ENCODE results near the gene PDLIM1.
A peak's percentile ranks its signal among the peaks of the same experiment; 100 is the strongest.
"Not testable (repeated sequence)": the region's sequence is repeated elsewhere in the genome, so short reads cannot be mapped to it uniquely, and the experiment has no call there.

PDLIM1 gene

DNA sequence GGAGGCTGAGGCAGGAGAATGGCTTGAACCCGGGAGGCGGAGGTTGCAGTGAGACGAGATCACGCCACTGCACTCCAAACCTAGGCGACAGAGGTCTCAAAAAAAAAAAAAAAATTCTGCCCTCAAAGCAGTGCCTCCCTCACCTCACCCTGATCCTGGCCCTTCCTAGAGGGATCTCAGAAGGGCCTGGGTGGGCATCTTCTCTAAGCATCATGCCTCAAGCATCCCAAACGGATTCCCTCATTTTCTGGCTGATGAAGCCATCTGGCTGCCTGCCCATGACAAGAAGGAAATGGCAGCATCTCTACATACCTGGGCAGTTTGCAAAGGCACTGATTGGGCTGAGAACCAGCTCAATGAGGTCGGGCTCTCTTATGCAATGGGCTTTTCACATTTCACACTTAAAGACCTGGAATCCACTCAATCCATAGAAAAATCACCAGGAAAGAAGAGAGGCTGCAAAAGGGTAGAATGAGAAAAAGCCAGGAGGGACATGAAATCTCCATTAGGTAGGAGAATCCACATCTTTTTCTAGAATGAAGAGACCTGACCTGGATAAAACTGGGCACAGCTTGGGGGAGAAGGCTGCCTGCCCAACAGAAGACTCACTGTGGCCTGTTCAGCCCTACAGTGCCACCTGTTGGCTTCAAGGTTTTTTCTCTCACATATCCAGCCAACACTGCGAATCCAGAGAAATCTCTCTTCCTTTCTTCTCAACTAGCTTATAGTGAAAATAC is 48.1 kb downstream of the PDLIM1 start:
- TF ChIP-seq, protein P1, sequence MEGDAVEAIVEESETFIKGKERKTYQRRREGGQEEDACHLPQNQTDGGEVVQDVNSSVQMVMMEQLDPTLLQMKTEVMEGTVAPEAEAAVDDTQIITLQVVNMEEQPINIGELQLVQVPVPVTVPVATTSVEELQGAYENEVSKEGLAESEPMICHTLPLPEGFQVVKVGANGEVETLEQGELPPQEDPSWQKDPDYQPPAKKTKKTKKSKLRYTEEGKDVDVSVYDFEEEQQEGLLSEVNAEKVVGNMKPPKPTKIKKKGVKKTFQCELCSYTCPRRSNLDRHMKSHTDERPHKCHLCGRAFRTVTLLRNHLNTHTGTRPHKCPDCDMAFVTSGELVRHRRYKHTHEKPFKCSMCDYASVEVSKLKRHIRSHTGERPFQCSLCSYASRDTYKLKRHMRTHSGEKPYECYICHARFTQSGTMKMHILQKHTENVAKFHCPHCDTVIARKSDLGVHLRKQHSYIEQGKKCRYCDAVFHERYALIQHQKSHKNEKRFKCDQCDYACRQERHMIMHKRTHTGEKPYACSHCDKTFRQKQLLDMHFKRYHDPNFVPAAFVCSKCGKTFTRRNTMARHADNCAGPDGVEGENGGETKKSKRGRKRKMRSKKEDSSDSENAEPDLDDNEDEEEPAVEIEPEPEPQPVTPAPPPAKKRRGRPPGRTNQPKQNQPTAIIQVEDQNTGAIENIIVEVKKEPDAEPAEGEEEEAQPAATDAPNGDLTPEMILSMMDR (IDR thresholded peaks at IDR 0.05; ENCODE audit: extremely low read depth, missing control alignments): peak; percentile 41
- DNase-seq (ENCODE audit: low spot score): no peak

DNA sequence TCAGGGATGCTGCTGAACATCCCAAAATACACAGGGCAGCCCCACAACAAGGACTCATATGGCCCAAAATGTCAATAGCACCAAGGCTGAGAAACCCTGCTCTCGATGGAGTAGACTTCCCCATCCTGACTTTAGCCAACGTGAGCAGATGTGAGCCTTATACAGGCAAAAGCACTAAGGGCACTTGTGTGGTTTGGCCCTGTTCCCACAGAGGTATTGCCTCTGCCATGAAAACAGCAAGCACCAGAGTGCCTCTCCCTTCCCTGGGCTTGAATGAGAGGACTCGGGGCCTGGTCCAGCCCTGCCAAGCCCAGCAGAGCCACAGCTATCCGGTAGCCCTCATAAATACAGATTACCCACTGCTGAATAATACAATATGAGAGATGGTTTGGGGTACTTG is 49.3 kb downstream of the PDLIM1 start:
- DNase-seq (ENCODE audit: low spot score): no peak
- TF ChIP-seq, protein P1 (IDR thresholded peaks at IDR 0.05; ENCODE audit: extremely low read depth, missing control alignments): no peak

DNA sequence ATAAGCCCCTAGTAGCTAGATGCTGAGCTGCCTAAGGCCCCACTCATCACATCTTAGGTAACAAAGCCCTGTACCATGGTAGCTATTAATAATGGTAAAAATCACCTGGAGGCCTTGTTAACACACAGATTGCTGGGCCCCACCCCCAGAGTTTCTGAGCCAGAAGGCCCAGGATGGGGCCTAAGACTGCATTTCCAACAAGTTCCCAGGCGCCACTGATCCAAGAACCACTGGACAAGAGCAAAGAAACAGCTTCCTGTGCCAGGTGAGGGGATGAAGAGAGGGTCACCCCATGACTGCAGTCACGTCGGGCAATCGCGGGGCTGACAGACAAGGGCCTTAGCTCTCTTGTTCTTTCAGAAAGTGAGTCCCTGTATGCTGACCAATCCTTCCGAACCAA is 50.0 kb downstream of the PDLIM1 start:
- TF ChIP-seq, protein P1 (IDR thresholded peaks at IDR 0.05; ENCODE audit: extremely low read depth, missing control alignments): no peak
- no peak for DNase-seq (ENCODE audit: low spot score)

DNA sequence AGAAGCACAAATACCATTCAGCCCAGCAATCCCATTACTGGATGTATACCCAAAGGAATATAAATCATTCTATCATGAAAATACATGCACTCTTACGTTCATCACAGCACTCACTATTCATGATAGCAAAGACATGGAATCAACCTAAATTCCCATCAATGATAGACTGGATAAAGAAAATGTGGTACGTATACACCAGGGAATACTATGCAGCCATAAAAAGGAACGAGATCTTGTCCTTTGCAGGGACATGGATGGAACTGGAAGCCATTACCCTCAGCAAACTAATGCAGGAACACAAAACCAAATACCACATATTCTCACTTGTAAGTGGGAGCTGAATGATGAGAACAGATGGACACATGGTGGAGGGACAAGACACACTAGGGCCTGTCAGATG is 50.7 kb downstream of the PDLIM1 start:
- not testable (repeated sequence) for DNase-seq (ENCODE audit: low spot score)

DNA sequence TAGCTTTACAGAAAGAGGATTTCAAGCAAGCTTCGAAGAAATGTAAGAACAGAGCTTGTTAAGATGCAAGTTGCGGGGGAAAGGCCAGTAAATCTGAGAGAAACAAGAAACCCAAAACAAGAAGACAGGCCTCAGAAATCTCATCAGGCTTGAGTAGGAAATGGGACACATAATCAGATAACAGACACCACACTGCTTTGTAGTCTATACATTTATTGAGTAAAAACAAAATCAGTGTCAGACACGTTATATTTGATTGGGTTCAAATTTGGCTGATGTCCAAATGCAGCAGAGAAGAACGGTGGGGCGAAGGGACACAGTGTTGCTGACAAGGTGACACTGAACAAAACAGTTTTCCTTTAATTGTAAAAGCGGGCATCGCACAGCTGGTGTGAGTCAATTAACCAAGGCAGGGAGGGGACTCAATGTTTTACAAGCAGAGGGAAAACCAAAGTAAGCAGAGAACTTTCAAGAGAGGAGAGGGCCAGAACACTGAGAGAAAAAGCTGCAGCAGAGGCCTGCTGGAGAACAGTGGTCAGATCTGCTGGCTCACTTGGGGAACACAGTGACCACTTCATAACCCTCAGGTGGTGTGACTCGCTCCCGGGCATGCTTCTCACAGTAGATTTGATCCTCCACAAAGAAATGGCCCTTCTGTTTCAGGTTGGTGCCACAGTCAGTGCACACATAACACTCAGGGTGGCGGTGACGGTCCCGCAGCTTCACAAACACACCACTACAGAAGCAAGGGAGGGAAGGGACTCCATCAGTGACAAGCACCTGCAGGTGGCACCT is 53.2 kb downstream of the PDLIM1 start:
- DNase-seq (ENCODE audit: low spot score): no peak

DNA sequence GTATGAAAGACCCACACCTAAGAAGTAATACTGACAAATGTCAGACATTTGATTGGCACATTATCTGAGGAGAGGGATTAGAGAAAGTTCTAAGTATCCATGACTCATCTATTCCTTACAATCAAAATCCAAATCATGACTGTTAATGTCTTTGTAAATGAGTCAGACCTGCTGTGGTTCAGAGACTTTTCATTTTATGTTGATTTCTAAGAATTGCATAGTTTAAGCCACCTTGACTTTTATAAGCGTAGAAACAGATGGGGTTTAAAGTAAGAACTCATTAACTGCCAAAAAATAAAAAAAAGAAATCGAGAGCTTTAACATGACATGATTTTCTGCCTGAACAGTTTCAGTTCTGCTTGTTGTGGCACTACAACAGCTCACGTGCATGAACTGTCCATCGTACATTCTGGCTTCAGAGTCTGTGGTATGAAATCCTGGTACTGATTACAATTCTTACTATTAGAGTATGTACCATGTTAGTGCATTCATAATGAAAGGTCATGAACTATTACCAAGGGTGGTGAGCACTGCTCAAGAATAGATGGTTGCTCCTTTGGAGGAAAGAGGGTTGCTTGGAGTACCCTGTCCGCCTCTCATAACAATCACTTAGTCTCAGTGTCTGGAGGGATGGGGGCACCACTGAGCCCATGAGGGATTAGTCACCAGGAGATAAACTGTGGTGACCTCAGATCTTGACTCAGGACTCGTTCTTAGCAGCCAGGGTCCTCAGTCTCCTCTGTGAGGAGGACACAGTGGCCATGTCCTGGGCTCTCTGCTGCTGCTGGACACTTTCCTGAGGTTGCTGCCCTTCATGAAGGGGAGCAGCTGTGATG is 54.5 kb downstream of the PDLIM1 start:
- TF ChIP-seq, protein P1 (IDR thresholded peaks at IDR 0.05; ENCODE audit: extremely low read depth, missing control alignments): no peak
- peak; percentile 40 for DNase-seq (ENCODE audit: low spot score)

More for the DNA sequence above, 53.2 kb downstream of the PDLIM1 start:
- TF ChIP-seq, protein P1 (IDR thresholded peaks at IDR 0.05; ENCODE audit: extremely low read depth, missing control alignments): no peak

DNA sequence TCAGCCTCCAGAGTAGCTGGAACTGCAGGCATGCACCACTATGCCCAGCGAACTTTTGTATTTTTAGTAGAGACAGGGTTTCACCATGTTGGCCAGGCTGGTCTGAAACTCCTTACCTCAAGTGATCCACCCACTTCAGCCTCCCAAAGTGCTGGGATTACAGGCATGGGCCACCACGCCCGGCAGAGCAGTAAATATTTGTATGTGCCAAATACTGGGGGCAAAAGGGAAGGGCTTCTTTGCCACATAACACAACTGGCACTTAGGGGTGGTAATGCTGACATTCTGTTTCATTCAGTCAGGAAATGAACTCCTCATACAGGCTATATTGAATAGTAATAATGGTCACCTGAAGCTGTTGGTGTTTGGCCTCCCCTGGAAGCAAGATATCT is 55.1 kb downstream of the PDLIM1 start:
- no peak for DNase-seq (ENCODE audit: low spot score)
- TF ChIP-seq, protein P1 (IDR thresholded peaks at IDR 0.05; ENCODE audit: extremely low read depth, missing control alignments): no peak

All from GM20000 (cell line).